SK-N-MC (cell line): ENCODE data around the gene YIF1A.

Experiments used
- EZH2 ChIP-seq: fragments of 200-600 bp; sonication (generic); IDR thresholded peaks from one replicate; pipeline ENCODE4 v1.6.1; 2017; ENCODE audit warnings: antibody characterized with exemption
- POLR2AphosphoS5 ChIP-seq: IDR thresholded peaks from 2 replicates; pipeline ENCODE4 v1.6.1; 2012; ENCODE audit warnings: mild to moderate bottlenecking, low read depth, low read length, borderline replicate concordance

DNA sequence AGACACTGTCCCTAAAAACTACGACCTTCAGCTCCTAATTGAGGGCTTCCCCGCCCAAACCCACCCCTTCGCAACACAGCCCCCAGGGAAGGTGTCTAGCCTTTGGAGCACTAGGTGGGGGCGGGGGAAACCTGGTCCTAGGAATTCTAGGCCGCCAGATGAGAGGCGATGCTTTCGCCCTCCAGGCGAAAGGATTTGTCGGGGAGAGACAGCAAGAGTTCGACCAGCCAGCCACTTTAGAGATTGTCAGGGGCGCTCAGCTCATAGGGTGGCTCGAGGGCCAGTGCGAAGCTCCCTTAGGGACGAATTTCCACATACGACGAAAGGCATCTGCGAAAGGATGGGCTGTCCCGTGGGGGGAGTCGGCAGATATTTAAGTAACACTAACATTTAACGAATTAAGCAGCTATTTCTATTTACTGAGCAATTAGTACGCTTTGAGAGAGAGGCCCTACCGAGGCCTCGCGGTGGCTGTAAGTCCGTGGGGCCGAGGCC is 22.6 kb upstream of the YIF1A start:
- TF ChIP-seq POLR2AphosphoS5 (no peak), EZH2 (no peak)
